IPS-20b (cell line): Measurements from ENCODE around the gene LRP1-AS.

Experiments used
- H3K27ac ChIP-seq: one replicate; pipeline ENCODE4 v1.5.1; 2013; ENCODE audit warnings: low read length
- H3K27me3 ChIP-seq: 2 replicates; pipeline ENCODE4 v1.6.1; 2013; ENCODE audit warnings: mild to moderate bottlenecking, low read length, inconsistent platforms; ENCODE audit not compliant: insufficient read depth
- H3K36me3 ChIP-seq: 2 replicates; pipeline ENCODE4 v1.6.1; 2013; ENCODE audit warnings: low read depth, mild to moderate bottlenecking, inconsistent platforms, low read length, moderate library complexity; ENCODE audit not compliant: insufficient read depth
- H3K4me1 ChIP-seq: 2 replicates; pipeline ENCODE4 v1.6.1; 2013; ENCODE audit warnings: mild to moderate bottlenecking, control low read depth, inconsistent platforms, low read length, moderate library complexity; ENCODE audit not compliant: insufficient read depth
- H3K4me3 ChIP-seq: 2 replicates; pipeline ENCODE4 v1.5.1; 2013; ENCODE audit warnings: mild to moderate bottlenecking, low read length, inconsistent platforms
- H3K9ac ChIP-seq: 2 replicates; pipeline ENCODE4 v1.6.1; 2013; ENCODE audit warnings: low read depth, mild to moderate bottlenecking, inconsistent platforms, low read length, moderate library complexity
- H3K9me3 ChIP-seq: 2 replicates; pipeline ENCODE4 v1.6.1; 2013; ENCODE audit warnings: mild to moderate bottlenecking, low read depth, low read length, inconsistent platforms; ENCODE audit not compliant: insufficient read depth

LRP1-AS gene

GRCh38 chr12:57178213-57178612 lies 30.8 kb upstream of the LRP1-AS start:
- Histone ChIP-seq H3K4me1 (no peaks in the 10 kb centered on the region), H3K4me3 (no peak overlapping the region)

GRCh38 chr12:57177354-57177753 lies 29.9 kb upstream of the LRP1-AS start:
- Histone ChIP-seq H3K9me3 (no peaks in the 10 kb centered on the region), H3K27me3 (no peaks in the 10 kb centered on the region), H3K9ac (no peak overlapping the region), H3K4me1 (no peaks in the 10 kb centered on the region), H3K27ac (no peak overlapping the region), H3K4me3 (no peak overlapping the region), H3K36me3 (peaks cover 91% of the 10 kb centered on the region)

More at GRCh38 chr12:57178213-57178612, 30.8 kb upstream of the LRP1-AS start:
- Histone ChIP-seq H3K36me3 (peaks cover 85% of the 10 kb centered on the region), H3K27ac (no peak overlapping the region), H3K9ac (no peak overlapping the region), H3K9me3 (no peaks in the 10 kb centered on the region), H3K27me3 (no peaks in the 10 kb centered on the region)

- Histone ChIP-seq H3K36me3 (peaks cover 89% of the 10 kb centered on the region), H3K4me1 (no peaks in the 10 kb centered on the region), H3K9me3 (no peaks in the 10 kb centered on the region), H3K4me3 (no peak overlapping the region), H3K27me3 (no peaks in the 10 kb centered on the region), H3K9ac (no peak overlapping the region), H3K27ac (no peak overlapping the region)
Observed at GRCh38 chr12:57176846-57177245, 29.4 kb upstream of the LRP1-AS start.

- peaks cover 87% of the 10 kb centered on the region for H3K36me3 ChIP-seq
- H3K9ac ChIP-seq = no peak overlapping the region
- H3K27me3 ChIP-seq = no peaks in the 10 kb centered on the region
- no peak overlapping the region for H3K4me3 ChIP-seq
- no peak overlapping the region for H3K27ac ChIP-seq
- H3K9me3 ChIP-seq = no peaks in the 10 kb centered on the region
- H3K4me1 ChIP-seq = no peaks in the 10 kb centered on the region
Observed at GRCh38 chr12:57176139-57176477, 28.7 kb upstream of the LRP1-AS start.

GRCh38 chr12:57175428-57176138 lies 28.2 kb upstream of the LRP1-AS start:
- Histone ChIP-seq H3K4me1 (no peaks in the 10 kb centered on the region), H3K9me3 (no peaks in the 10 kb centered on the region), H3K36me3 (peaks cover 87% of the 10 kb centered on the region), H3K9ac (no peak overlapping the region), H3K27ac (no peak overlapping the region), H3K4me3 (no peak overlapping the region), H3K27me3 (no peaks in the 10 kb centered on the region)

- Histone ChIP-seq H3K27me3 (no peaks in the 10 kb centered on the region), H3K4me3 (no peak overlapping the region), H3K4me1 (no peaks in the 10 kb centered on the region), H3K9me3 (no peaks in the 10 kb centered on the region), H3K27ac (no peak overlapping the region), H3K36me3 (peaks cover 85% of the 10 kb centered on the region), H3K9ac (no peak overlapping the region)
Observed at GRCh38 chr12:57173683-57174082, 26.3 kb upstream of the LRP1-AS start.

- Histone ChIP-seq H3K27ac (no peak overlapping the region), H3K36me3 (peaks cover 85% of the 10 kb centered on the region), H3K27me3 (no peaks in the 10 kb centered on the region), H3K9me3 (no peaks in the 10 kb centered on the region), H3K4me3 (no peak overlapping the region), H3K4me1 (no peaks in the 10 kb centered on the region), H3K9ac (no peak overlapping the region)
Observed at GRCh38 chr12:57173089-57173488, 25.7 kb upstream of the LRP1-AS start.

- Histone ChIP-seq H3K4me3 (no peak overlapping the region), H3K9ac (no peak overlapping the region), H3K27me3 (no peaks in the 10 kb centered on the region), H3K36me3 (peaks cover 85% of the 10 kb centered on the region), H3K4me1 (no peaks in the 10 kb centered on the region), H3K27ac (no peak overlapping the region), H3K9me3 (no peaks in the 10 kb centered on the region)
Observed at GRCh38 chr12:57171668-57172067, 24.2 kb upstream of the LRP1-AS start.

- Histone ChIP-seq H3K27me3 (no peaks in the 10 kb centered on the region), H3K27ac (no peak overlapping the region), H3K4me1 (no peaks in the 10 kb centered on the region), H3K4me3 (no peak overlapping the region), H3K9me3 (no peaks in the 10 kb centered on the region), H3K36me3 (peaks cover 85% of the 10 kb centered on the region), H3K9ac (no peak overlapping the region)
Observed at GRCh38 chr12:57170927-57171326, 23.5 kb upstream of the LRP1-AS start.

GRCh38 chr12:57170408-57170807 lies 23.0 kb upstream of the LRP1-AS start:
- Histone ChIP-seq H3K27ac (no peak overlapping the region), H3K4me3 (no peak overlapping the region), H3K9ac (no peak overlapping the region), H3K36me3 (peaks cover 85% of the 10 kb centered on the region), H3K27me3 (no peaks in the 10 kb centered on the region), H3K9me3 (no peaks in the 10 kb centered on the region), H3K4me1 (no peaks in the 10 kb centered on the region)

GRCh38 chr12:57169969-57170368 lies 22.6 kb upstream of the LRP1-AS start:
- Histone ChIP-seq H3K4me1 (no peaks in the 10 kb centered on the region), H3K9me3 (no peaks in the 10 kb centered on the region), H3K9ac (no peak overlapping the region), H3K27me3 (no peaks in the 10 kb centered on the region), H3K4me3 (no peak overlapping the region), H3K27ac (no peak overlapping the region), H3K36me3 (peaks cover 85% of the 10 kb centered on the region)

- H3K27ac ChIP-seq = no peak overlapping the region
- H3K27me3 ChIP-seq = no peaks in the 10 kb centered on the region
- H3K36me3 ChIP-seq = peaks cover 89% of the 10 kb centered on the region
- H3K9me3 ChIP-seq = no peaks in the 10 kb centered on the region
- no peak overlapping the region for H3K9ac ChIP-seq
- H3K4me3 ChIP-seq = no peak overlapping the region
- no peaks in the 10 kb centered on the region for H3K4me1 ChIP-seq
Observed at GRCh38 chr12:57169046-57169795, 21.8 kb upstream of the LRP1-AS start.
